GM19025 (cell line): Measurements from ENCODE around the gene MAGI2.
"Not testable (repeated sequence)": the region's sequence is repeated elsewhere in the genome, so short reads cannot be mapped to it uniquely, and the experiment has no call there.

Experiments
- ATAC-seq: cut with Tn5 transposase; IDR thresholded peaks from one replicate; pipeline ENCODE4 v1.9.1; 2021; ENCODE audit warnings: mild to moderate bottlenecking, low read depth, moderate library complexity; ENCODE audit not compliant: unreplicated experiment

MAGI2 gene

DNA sequence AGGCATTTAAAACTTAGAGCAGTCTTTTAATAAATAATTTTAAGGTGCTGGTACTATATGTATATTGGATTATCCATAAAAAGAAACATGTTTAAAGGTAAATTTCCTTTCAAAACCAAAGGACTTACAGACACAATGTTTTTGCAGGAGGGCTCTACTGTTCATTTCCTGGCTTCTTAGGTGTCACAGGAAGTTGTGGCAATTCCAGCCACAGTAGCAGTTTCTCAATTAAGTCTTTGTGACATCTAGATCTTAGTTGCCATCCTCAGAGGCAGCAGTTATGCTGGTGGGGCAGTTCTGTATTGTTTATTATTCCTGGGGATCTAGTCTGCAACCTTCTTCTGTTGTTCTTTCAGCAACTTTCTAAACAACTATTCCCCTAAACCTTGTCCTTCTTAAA is 460.1 kb downstream of the MAGI2 start:
- no peak for ATAC-seq

DNA sequence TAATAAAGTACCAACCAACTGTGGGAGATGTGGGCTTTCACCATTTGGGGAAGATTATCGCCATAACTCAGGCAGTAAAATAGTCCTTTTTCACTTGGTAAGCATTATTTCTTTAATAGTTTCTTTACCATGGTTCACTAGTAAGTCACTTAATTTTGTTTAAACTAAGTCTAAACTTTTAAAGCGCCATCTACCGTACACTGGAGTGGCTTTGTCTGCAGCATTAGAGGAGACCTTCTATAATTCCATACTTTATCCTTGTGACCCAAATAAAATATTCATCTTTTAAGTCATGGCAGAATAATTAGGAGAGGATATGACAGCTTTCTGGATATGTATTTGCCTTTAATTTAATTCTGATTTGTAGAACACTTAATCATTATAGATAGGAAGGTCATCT is 468.0 kb downstream of the MAGI2 start:
- no peak for ATAC-seq

DNA sequence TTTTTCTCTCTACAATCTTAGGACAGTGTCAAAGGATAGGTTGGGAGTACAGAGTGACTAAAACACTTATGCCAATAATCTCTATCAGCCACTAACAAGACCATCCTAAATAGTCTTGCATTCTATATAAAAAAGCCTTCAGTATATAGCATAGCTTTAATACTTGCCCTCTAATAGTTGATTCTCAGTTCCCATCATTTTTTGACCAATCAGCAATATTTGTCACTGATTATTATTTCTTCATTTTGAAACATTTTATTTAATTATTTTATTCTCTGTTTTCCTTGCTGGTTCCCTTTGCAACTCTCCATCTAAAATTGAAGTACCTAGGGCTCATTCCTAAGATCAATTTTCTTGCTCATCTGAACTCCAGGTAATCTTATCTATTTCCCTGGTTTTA is 470.0 kb downstream of the MAGI2 start:
- no peak for ATAC-seq

DNA sequence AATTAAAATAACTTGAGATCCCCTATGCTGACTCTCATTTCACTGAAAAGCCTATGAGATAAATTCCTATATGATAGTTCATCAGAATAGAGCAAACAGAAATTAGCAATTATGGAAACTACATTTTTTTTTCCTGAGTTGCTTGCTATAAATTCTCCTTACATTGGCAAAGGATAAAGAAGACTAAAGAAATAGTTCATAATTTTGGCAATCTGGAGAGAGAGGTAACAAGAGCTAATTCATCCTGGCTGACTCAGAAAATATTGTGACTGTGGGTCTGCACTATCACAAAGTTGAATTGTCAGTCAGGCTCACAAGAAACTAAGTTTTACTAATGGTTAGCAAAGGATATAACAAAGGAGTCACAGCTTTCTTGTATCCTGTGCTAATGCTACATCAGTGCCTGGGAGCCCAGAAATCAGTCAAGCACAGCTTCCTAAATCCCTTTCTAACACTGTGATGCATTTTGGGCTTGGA is 483.0 kb downstream of the MAGI2 start:
- ATAC-seq = no peak

DNA sequence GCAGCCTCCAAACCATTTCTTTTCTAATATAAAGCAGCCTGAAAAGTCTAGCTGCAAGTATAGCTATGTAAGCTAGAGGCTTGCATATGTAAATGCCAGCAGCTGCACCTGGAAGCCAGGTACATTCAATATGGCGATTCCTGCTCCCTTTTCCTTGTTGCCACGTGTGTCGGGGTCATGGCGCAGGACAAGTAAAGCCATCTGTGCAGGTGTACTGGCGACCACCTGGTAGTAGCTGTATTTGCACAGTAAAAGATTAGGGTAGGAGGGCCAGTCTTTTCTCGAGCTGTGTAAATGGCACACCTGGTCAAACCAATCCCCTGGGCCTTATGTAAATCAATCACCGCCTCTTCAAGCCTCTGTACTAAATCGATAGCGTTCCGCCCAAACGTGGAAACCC is 484.5 kb downstream of the MAGI2 start:
- ATAC-seq = no peak

DNA sequence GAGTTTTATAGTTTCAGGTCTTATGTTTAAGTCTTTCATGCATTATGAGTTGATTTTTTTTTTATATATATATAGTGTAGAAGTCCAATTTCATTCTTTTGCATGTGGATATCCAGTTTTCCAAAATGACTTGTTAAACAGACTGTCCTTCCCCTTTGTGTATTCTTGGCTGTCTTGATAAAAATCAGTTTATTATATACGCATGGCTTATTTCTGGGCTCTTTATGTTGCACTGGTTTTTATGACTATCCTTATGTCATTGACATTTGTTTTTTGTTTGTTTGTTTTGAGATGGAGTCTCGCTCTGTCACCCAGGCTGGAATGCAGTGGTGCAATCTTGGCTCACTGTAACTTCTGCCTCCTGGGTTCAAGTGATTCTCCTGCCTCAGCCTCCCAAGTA is 485.9 kb downstream of the MAGI2 start:
- ATAC-seq = not testable (repeated sequence)

DNA sequence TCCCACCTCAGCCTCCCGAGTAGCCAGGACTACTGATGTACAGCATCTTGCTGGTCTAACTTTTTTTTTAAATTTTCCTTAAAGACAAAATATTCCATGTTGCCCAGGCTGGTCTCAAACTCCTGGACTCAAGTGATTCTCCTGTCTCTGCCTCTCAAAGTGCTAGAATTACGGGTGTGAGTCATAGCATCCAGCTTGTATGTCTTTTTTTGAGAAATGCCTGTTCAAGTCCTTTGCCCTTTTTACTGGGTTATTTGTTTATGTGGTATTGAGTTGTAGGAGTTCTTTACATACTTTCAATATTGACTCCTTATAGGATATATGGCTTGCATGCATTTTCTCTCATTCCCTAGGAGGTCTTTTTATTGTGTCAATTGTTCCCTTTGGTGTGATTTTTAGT is 486.4 kb downstream of the MAGI2 start:
- no peak for ATAC-seq

DNA sequence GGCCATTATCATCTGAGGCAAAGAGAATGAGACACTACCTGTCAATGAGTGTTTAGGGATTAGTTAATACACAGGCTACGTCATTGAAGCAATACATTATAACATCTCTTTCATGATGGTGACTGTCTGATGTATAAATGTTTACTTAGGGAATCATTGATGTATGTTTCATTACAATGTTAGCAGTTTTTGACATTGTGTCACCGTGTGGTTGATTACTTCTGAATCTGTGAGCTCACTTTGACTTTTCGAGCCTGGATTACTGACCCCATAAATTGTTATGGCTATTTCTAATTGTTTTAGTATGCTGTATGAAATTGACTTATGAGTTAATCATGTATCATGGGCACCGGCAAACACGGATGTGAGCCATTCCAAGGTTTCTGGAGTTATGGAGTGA is 494.0 kb downstream of the MAGI2 start:
- ATAC-seq = no peak

DNA sequence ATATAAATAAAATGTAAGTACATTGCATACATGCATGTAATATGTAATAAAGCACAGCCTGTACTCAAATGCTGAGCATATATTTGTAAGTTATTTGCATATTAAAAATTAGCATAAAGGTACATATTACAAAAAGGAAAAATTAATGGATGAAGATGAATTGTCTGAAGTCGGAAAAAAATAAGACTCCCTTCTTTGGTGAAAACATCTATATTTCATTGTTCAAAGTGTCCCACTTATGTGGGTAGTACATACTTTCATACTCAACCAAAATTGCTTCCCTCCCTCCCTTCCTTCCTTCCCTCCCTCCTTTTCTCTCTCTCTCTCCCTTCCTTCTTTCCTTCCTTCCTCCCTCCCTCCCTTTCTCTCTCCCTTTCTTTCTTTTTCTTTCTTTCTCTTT is 498.1 kb downstream of the MAGI2 start:
- ATAC-seq = no peak

DNA sequence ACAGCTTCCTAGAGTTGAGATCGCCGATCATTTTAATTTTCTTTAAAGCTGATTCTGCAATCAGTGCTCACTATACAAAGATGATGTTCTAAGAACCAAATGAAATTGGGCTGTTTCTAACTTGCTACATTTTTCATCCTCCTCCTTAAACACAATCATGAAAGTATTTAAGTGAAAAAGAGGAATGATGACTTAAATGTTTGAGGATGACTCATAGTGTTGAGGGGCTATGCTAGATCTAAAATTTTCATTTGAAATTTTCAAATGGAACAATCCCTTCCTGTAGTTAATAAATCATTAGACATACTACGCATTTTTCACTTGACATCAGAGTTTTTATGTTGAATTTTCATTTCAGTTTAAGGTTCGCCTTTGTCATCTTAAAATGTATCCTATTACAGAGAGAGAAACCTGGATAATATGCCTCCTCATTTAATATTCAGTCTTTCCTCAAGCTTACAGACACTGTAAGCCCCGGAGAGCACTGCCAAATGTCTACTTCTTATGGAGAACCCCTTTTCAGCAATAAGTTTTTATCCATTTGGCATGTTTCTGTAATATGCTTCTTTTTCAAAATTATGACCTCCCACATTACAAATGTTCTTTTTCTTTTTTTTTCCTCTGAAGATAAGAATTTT is 499.6 kb downstream of the MAGI2 start:
- ATAC-seq = no peak

DNA sequence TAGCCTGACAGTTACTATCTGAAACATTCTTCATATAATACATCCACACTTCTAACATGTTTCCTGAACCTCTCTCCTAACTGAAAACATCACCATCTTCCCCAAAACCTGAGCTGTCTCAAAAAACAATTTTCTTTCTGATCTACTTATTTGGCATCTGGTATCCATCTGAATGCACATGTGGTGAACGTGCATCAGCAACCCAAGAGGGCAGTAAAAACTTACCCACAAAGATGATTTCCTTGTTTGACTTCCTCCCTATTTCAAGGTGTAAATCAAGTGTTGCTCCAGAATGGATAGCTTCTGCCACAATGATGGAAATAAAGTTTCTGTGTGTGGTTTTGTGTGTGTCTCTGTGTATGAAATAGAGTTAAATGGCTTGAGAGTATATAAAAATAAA is 500.4 kb downstream of the MAGI2 start:
- no peak for ATAC-seq

DNA sequence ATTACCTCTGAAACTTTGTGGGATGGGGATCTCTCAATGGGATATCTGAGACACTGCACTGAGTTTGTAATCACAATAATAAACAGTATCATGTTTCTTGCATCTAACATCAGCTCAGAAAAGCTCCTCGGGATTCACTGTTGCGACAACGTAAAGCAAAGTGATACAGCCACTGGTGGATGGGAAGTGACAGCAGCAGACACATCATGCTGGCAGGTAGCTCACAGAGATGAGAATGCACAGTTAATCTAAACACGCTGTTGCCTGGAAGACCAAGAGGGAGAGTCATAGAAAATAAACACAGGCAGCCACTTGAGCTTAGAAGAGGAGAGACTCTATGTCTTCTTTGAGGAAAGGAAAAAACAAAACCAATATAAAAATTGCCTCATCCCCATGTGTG is 513.8 kb downstream of the MAGI2 start:
- ATAC-seq = no peak

DNA sequence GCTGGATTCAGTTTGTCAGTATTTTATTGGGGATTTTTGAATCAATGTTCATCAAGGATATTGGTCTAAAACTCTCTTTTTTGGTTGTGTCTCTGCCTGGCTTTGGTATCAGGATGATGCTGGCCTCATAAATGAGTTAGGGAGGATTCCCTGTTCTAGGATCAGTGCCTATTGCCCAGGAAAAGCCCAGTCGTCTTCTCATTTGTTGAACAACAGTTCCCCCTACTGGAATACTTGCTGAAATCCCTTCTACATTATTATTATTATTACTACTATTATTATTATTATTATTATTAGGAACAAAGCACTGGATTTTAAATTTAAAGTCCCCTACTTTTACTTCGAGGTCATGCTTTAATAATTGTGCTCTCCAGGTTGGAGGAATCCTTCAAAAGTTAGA is 528.9 kb downstream of the MAGI2 start:
- no peak for ATAC-seq

DNA sequence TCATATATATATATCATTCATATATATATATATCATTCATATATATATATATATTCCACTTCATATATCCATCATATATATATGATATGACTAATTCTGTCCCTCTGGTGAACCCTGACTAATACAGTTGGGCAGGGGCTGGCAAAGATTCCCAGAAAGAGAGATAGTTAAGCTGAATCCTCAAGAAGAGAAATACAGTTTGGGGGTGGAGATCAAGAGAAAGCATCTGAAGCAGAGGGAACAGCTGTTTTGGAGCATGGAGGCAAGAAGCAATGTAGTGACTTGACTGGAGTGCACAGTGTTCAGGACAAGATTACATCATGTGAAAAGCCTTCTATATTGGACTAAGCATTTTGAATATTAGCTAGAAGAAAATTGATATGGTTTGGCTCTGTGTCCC is 540.7 kb downstream of the MAGI2 start:
- ATAC-seq = no peak

DNA sequence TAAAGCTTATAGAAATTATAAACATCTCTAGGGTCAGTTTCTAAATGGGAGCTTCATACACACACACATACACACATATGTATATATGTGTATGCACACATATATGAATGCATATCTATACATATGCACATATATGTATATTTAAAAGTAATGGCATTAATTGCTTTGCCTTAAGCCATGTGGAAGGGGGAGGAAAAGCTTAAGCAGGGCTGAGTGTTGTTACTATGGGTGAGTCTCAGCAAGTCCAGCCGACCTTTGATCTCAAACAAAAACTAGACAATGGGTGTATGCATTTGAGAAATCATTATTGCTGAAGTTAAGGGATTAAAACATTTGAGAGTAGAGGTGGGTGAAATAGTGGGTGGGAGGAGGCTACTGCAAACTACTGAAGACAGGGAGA is 546.7 kb downstream of the MAGI2 start:
- ATAC-seq = no peak

DNA sequence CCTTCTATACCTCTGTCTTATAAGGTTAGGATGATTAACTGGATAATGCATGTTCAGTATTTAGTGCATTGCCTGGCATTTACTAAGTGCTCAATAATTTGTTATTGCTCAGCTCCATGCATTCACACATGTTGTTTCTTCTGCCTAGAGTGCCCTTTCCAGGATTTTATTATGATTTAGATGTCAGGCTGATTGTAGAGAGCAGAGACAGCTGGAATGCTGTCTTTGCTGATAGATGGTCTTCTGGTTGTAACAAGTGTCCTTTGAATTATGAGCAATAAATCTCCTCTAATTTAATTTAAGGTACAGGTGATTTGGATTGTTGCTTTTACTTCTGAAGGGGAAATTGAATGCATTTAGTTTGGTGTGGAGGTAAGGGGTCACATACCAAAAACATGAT is 548.0 kb downstream of the MAGI2 start:
- ATAC-seq = no peak

DNA sequence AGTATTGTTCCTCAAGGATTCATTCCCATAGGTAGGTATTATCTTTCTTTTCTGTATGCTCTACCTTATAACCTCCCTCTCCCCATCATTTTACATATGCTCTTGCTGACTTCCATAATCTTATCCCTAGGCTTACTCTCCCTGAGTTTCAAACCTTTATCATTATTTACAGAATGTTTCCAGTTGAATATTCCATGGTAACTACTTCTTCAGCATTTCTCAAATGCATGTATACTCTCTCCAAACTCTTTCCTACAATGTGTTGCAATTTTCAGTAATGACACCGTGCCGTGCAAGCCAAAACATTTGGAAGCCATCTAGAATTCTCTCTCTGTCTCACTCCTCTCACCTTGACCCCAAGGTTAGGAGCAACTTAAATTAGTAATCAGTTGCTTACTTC is 548.5 kb downstream of the MAGI2 start:
- ATAC-seq = no peak

DNA sequence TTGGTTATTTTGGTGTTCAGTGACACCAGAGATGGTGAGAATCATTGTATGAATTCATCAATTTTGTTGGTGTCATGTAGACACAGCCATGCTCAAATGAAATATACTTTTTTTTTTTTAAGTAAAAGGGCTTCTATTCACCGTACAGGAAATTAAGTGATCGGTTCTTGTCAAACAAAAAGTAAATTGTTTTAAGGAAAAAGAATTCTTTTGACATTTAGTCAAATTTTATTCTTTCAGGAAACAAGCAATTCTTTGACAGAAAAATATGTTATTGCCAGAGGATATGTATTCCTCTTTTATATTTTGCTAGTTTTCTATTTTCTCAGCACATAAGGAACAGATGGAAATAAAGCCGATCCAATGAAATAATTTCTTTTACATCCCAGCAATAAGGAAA is 551.9 kb downstream of the MAGI2 start:
- no peak for ATAC-seq

DNA sequence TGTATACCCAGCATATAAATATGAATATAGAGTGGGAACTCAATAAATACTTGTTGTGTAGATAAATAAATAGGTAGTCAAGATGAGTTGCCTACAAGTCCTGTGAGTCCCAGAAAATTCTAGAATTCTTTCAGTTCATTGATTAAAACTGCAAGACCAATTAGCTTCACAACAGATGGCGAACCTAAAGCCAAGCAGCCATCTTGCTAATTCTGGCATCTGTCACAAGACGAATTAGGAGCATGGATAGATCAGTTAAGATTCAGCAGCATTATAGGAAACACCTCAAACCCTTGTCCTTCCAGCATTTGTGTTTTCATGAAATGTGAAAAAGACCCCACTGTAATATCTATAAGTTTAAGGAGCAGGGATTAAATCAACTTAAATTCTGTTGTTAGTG is 552.7 kb downstream of the MAGI2 start:
- ATAC-seq = no peak

DNA sequence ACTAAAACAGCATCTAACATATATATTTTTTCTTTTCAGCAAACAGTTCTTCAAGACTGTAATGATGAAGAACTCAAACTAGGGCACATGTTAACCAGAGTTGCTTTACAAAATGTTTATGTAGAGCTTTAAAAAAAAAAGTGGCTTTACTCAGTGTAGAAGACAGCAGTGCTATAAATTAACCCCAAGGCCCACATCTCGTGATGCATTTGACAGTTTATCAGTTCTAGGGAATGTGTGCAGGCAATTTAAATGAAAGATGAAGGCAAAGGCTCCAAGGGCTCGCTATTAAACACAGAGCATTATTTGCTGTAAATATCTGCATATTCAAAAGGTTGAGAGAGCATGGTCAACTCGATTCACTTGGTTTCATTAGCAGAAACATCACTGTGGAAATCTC is 558.1 kb downstream of the MAGI2 start:
- no peak for ATAC-seq

DNA sequence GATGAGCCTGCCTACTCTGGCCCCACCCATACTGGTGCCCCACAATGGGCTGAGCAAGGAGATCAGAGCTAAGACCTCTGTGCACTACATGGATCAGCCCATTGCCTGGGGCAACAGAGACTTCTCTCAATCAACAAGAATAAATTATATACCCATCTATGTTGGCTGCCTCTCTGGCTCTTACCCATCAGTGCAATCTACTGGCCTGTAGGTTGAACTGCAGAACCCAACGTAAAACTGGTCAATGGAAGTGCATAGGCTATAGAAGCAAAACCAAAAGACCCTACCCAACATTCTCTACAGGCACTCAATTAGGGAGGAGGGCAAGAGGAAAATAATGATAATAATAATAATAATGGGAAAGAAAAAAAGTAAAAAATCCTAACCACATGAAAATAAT is 574.3 kb downstream of the MAGI2 start:
- ATAC-seq = no peak

DNA sequence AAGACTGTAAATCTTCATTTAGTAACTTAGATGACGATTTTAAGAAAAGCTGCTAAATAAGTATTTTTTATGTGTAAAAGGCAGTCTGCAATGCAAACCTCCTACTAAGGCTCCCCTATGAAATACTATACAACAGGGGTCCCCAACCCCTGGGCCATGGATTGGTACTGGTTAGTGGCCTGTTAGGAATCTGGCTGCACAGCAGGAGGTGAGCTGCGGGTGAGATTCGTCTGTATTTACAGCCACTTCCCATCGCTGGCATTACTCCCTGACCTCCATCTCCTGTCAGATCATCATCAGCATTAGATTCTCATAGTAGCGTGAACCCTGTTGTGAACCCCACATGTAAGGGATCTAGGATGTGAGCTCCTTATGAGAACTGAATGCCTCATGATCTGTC is 580.4 kb downstream of the MAGI2 start:
- no peak for ATAC-seq

DNA sequence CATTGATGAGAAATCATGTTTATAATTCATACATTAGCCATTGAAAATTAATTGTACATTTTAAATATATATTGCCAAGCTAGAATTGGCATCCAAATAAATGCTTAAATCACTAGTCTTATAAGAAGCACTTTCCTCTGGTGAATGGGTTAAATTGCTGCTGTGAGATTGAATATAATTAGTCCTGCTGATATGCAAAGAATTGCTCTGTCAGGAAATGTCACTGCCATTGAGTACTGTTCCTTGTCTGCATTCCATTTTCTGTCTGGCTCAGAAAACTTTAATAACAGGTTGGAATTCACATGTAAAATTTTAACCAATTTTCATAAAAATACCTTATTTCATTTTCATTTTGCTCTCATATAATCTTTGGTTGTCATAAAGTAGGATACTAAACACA is 589.1 kb downstream of the MAGI2 start:
- no peak for ATAC-seq
